NCI-H460 (cell line): ENCODE results near the gene ZBTB16. TPM values are rescaled to one million over a fixed set of nuclear protein-coding genes. Genes with fewer than 3 reads are reported as not detected.

Experiments used
- DNase-seq: peaks from one replicate; pipeline ENCODE4 v3.0.0-alpha.2; 2016; ENCODE audit warnings: low read depth; ENCODE audit errors: extremely low read depth
- total RNA-seq: library from RNA; depleted of rRNA; stranded (reverse); fragments of >200 nt; shearing (Covaris generic); gene quantifications from 2 replicates; pipeline ENCODE4 v1.2.3, GENCODE V29; 2014

The ZBTB16 gene
- total RNA-seq, 1 experiment from 2014 or later = not detected

- no peak for DNase-seq
Measured at GRCh38 chr11:114124601-114125144, 65.2 kb downstream of the ZBTB16 start.

- no peak for DNase-seq
Measured at GRCh38 chr11:114125531-114125930, 66.0 kb downstream of the ZBTB16 start.

GRCh38 chr11:114125959-114126358, 66.4 kb downstream of the ZBTB16 start:
- DNase-seq = no peak

GRCh38 chr11:114128399-114128798, 68.9 kb downstream of the ZBTB16 start:
- no peak for DNase-seq

GRCh38 chr11:114129142-114129541, 69.6 kb downstream of the ZBTB16 start:
- DNase-seq = no peak

- no peak for DNase-seq
Measured at GRCh38 chr11:114129699-114130098, 70.2 kb downstream of the ZBTB16 start.

- DNase-seq = no peak
Measured at GRCh38 chr11:114130115-114130576, 70.6 kb downstream of the ZBTB16 start.

- no peak for DNase-seq
Measured at GRCh38 chr11:114130629-114131277, 71.2 kb downstream of the ZBTB16 start.

GRCh38 chr11:114131461-114131864, 72.0 kb downstream of the ZBTB16 start:
- no peak for DNase-seq

GRCh38 chr11:114132417-114132816, 72.9 kb downstream of the ZBTB16 start:
- no peak for DNase-seq

GRCh38 chr11:114132944-114133394, 73.5 kb downstream of the ZBTB16 start:
- DNase-seq = no peak

GRCh38 chr11:114133548-114134329, 74.2 kb downstream of the ZBTB16 start:
- DNase-seq = no peak

- DNase-seq = no peak
Measured at GRCh38 chr11:114134870-114135269, 75.4 kb downstream of the ZBTB16 start.

- DNase-seq = no peak
Measured at GRCh38 chr11:114135737-114136151, 76.2 kb downstream of the ZBTB16 start.

GRCh38 chr11:114136686-114137640, 77.5 kb downstream of the ZBTB16 start:
- no peak for DNase-seq

- DNase-seq = no peak
Measured at GRCh38 chr11:114137838-114138237, 78.3 kb downstream of the ZBTB16 start.

GRCh38 chr11:114138411-114138810, 78.9 kb downstream of the ZBTB16 start:
- DNase-seq = no peak

GRCh38 chr11:114140826-114141225, 81.3 kb downstream of the ZBTB16 start:
- DNase-seq = no peak

GRCh38 chr11:114141863-114142580, 82.5 kb downstream of the ZBTB16 start:
- no peak for DNase-seq

GRCh38 chr11:114142707-114143106, 83.2 kb downstream of the ZBTB16 start:
- no peak for DNase-seq
